Subcutaneous adipose tissue (tissue), 4 donors: ENCODE data around the gene ATOSB. TPM values are rescaled to one million over a fixed set of nuclear protein-coding genes. Genes with fewer than 3 reads are reported as not detected.

ENCODE experiments used
- CTCF ChIP-seq: fragments of 450-650 bp; IDR thresholded peaks from one replicate; pipeline ENCODE4 v1.5.1; 2016; ENCODE audit warnings: low read depth, mild to moderate bottlenecking, control low read depth, antibody characterized with exemption, moderate library complexity
- total RNA-seq, 4 donors: library from RNA; depleted of rRNA; stranded (reverse); fragments of >200 nt; gene quantifications; one replicate each; pipeline ENCODE4 v1.1.0, GENCODE V29; 2016

The ATOSB gene
- total RNA-seq, 4 donors from 2014 or later, result 7.7 to 23.7 (median 20.4) TPM

- no peak for TF ChIP-seq CTCF
Observed at GRCh38 chr9:35105126-35105525, 10.5 kb downstream of the ATOSB start.

- no peak for TF ChIP-seq CTCF
Observed at GRCh38 chr9:35104586-35104985, 11.1 kb downstream of the ATOSB start.

GRCh38 chr9:35103660-35104191 lies 11.9 kb downstream of the ATOSB start:
- TF ChIP-seq CTCF, result no peak

- no peak for TF ChIP-seq CTCF
Observed at GRCh38 chr9:35102769-35103659, 12.6 kb downstream of the ATOSB start, which contains the start of gene STOML2. STOML2 (minus strand) TSS chr9:35103131; CDS start chr9:35103094, 37 bp downstream.

- TF ChIP-seq CTCF, result no peak
Observed at GRCh38 chr9:35102465-35102768, 13.2 kb downstream of the ATOSB start.

GRCh38 chr9:35097573-35097972 lies 18.1 kb downstream of the ATOSB start:
- TF ChIP-seq CTCF, result no peak

- no peak for TF ChIP-seq CTCF
Observed at GRCh38 chr9:35096035-35096849, 19.4 kb downstream of the ATOSB start, which contains the start of gene PIGO. PIGO (minus strand) TSS chr9:35096591; CDS start chr9:35095565, 1,026 bp downstream.
